Measurements from ENCODE around the gene RAB6B. TPM values are rescaled to one million over a fixed set of nuclear protein-coding genes. Genes with fewer than 3 reads are reported as not detected.

RAB6B gene
- polyA plus RNA-seq, 1 donor from 2014 or later = 57.5 TPM

DNA sequence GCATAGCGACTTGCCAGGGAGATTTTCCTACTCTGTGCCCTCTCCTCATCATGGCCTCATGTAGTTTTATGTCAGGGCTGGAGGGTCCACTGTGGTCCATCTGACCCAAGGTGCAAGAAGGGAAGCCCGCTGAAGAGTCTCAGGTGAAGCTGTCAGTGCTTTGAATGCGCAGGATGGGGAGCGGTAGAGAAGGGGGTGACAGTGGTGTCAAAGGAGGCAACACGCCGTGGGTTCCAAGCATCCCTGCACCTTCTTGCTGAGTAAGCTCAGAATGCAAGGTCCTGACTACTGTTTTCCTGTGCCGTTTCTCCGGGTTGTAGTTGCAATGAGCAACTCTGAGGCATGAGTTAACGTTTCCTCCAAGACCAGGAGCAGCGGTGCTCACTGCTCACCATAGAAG, 44.9 kb upstream of the RAB6B start:
- H3K36me3 ChIP-seq (ENCODE audit: insufficient read depth, low read length) = no peaks in the 10 kb centered on the region
- H3F3A ChIP-seq (ENCODE audit: insufficient read depth, low read length, poor library complexity, severe bottlenecking) = no peaks in the 10 kb centered on the region
- no peaks in the 10 kb centered on the region for H3K79me2 ChIP-seq (replicated peaks; ENCODE audit: insufficient read depth, low read length)
- no peak overlapping the region for H2AFZ ChIP-seq (ENCODE audit: low read depth, low read length)
- H4K20me1 ChIP-seq (ENCODE audit: insufficient read depth) = no peaks in the 10 kb centered on the region
- H3K4me2 ChIP-seq (ENCODE audit: low read length) = no peak overlapping the region
- no peaks in the 10 kb centered on the region for H3K9me3 ChIP-seq (ENCODE audit: low read length)
- no peak for TF ChIP-seq MXI1 (conservative IDR thresholded peaks at IDR 0.05; ENCODE audit: poor library complexity, severe bottlenecking)
- TF ChIP-seq POLR2AphosphoS5 (IDR thresholded peaks at IDR 0.05) = no peak
- no peak for TF ChIP-seq TAF1 (IDR thresholded peaks at IDR 0.05; ENCODE audit: low read depth)
- TF ChIP-seq SMC3 (conservative IDR thresholded peaks at IDR 0.05; ENCODE audit: poor library complexity) = no peak
- H3K9me2 ChIP-seq (ENCODE audit: insufficient read depth, low read length) = no peaks in the 10 kb centered on the region
- H3K27ac ChIP-seq (ENCODE audit: low read length) = no peak overlapping the region
- H3K4me3 ChIP-seq (ENCODE audit: low read length) = no peak overlapping the region
- H3K9ac ChIP-seq (ENCODE audit: low read length) = no peak overlapping the region
- H3K27me3 ChIP-seq (ENCODE audit: insufficient read depth, low read depth, low read length) = no peaks in the 10 kb centered on the region

DNA sequence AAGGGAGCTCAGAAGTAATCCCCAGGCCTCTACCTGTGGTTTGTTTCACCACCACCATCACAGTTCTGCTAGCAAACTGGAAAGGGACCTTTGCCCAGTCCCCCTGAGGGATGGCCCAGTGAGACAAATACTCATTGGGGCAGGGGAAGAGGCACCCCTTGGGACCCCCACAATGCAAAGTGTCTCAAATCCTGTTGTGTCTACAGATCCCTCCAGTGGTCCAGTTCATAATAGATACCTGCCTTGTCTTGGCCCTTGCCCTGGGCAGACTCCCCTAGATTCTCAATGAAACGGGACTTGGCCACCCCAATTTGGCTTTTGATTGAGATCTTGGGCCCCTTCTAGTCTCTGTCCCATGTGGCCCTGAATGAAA, 43.8 kb upstream of the RAB6B start:
- H3K9me3 ChIP-seq (ENCODE audit: low read length) = no peaks in the 10 kb centered on the region

More for the DNA sequence above, 43.8 kb upstream of the RAB6B start:
- TF ChIP-seq, protein P1, sequence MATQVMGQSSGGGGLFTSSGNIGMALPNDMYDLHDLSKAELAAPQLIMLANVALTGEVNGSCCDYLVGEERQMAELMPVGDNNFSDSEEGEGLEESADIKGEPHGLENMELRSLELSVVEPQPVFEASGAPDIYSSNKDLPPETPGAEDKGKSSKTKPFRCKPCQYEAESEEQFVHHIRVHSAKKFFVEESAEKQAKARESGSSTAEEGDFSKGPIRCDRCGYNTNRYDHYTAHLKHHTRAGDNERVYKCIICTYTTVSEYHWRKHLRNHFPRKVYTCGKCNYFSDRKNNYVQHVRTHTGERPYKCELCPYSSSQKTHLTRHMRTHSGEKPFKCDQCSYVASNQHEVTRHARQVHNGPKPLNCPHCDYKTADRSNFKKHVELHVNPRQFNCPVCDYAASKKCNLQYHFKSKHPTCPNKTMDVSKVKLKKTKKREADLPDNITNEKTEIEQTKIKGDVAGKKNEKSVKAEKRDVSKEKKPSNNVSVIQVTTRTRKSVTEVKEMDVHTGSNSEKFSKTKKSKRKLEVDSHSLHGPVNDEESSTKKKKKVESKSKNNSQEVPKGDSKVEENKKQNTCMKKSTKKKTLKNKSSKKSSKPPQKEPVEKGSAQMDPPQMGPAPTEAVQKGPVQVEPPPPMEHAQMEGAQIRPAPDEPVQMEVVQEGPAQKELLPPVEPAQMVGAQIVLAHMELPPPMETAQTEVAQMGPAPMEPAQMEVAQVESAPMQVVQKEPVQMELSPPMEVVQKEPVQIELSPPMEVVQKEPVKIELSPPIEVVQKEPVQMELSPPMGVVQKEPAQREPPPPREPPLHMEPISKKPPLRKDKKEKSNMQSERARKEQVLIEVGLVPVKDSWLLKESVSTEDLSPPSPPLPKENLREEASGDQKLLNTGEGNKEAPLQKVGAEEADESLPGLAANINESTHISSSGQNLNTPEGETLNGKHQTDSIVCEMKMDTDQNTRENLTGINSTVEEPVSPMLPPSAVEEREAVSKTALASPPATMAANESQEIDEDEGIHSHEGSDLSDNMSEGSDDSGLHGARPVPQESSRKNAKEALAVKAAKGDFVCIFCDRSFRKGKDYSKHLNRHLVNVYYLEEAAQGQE (IDR thresholded peaks at IDR 0.05; ENCODE audit: borderline replicate concordance) = no peak
- TF ChIP-seq, protein P2, sequence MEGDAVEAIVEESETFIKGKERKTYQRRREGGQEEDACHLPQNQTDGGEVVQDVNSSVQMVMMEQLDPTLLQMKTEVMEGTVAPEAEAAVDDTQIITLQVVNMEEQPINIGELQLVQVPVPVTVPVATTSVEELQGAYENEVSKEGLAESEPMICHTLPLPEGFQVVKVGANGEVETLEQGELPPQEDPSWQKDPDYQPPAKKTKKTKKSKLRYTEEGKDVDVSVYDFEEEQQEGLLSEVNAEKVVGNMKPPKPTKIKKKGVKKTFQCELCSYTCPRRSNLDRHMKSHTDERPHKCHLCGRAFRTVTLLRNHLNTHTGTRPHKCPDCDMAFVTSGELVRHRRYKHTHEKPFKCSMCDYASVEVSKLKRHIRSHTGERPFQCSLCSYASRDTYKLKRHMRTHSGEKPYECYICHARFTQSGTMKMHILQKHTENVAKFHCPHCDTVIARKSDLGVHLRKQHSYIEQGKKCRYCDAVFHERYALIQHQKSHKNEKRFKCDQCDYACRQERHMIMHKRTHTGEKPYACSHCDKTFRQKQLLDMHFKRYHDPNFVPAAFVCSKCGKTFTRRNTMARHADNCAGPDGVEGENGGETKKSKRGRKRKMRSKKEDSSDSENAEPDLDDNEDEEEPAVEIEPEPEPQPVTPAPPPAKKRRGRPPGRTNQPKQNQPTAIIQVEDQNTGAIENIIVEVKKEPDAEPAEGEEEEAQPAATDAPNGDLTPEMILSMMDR (IDR thresholded peaks at IDR 0.05; ENCODE audit: poor library complexity, severe bottlenecking) = no peak
- TF ChIP-seq RAD21 (conservative IDR thresholded peaks at IDR 0.05) = no peak
- TF ChIP-seq TAF1 (IDR thresholded peaks at IDR 0.05; ENCODE audit: low read depth) = no peak
- TF ChIP-seq SMC3 (conservative IDR thresholded peaks at IDR 0.05; ENCODE audit: poor library complexity) = no peak
- no peak for TF ChIP-seq EP300 (conservative IDR thresholded peaks at IDR 0.05; ENCODE audit: poor library complexity, severe bottlenecking)
- no peak for TF ChIP-seq MXI1 (conservative IDR thresholded peaks at IDR 0.05; ENCODE audit: poor library complexity, severe bottlenecking)
- TF ChIP-seq EZH2 (IDR thresholded peaks at IDR 0.05; ENCODE audit: borderline replicate concordance, insufficient read depth, low read length, poor library complexity, severe bottlenecking) = no peak
- no peak for TF ChIP-seq POLR2AphosphoS5 (IDR thresholded peaks at IDR 0.05)
- no peaks in the 10 kb centered on the region for H3K27me3 ChIP-seq (ENCODE audit: insufficient read depth, low read depth, low read length)
- H2AFZ ChIP-seq (ENCODE audit: low read depth, low read length) = no peak overlapping the region
- no peaks in the 10 kb centered on the region for H3K36me3 ChIP-seq (ENCODE audit: insufficient read depth, low read length)
- no peak overlapping the region for H3K9ac ChIP-seq (ENCODE audit: low read length)
- no peaks in the 10 kb centered on the region for H3K9me2 ChIP-seq (ENCODE audit: insufficient read depth, low read length)
- H3F3A ChIP-seq (ENCODE audit: insufficient read depth, low read length, poor library complexity, severe bottlenecking) = no peaks in the 10 kb centered on the region
- no peak overlapping the region for H3K27ac ChIP-seq (ENCODE audit: low read length)
- no peak overlapping the region for H3K4me3 ChIP-seq (ENCODE audit: low read length)
- H3K79me2 ChIP-seq (replicated peaks; ENCODE audit: insufficient read depth, low read length) = no peaks in the 10 kb centered on the region
- H3K4me2 ChIP-seq (ENCODE audit: low read length) = no peak overlapping the region
- H4K20me1 ChIP-seq (ENCODE audit: insufficient read depth) = no peaks in the 10 kb centered on the region
